ENCODE data around the gene ANKRD44.
A peak's percentile ranks its signal among the peaks of the same experiment; 100 is the strongest.

ANKRD44 gene

GRCh38 chr2:197211881-197212342 lies 98.7 kb downstream of the ANKRD44 start:
- H3K36me3 ChIP-seq (ENCODE audit: control insufficient read depth, insufficient read depth, low read length, severe bottlenecking): no peaks in the 10 kb centered on the region
- H3K9me3 ChIP-seq (ENCODE audit: control insufficient read depth, low read length): no peaks in the 10 kb centered on the region
- H3K27me3 ChIP-seq (replicated peaks; ENCODE audit: control insufficient read depth, insufficient read depth, low read length): no peaks in the 10 kb centered on the region
- no peak for DNase-seq (ENCODE audit: low read depth)
- no peaks in the 10 kb centered on the region for H3K4me1 ChIP-seq (ENCODE audit: control insufficient read depth, insufficient read depth, low read length)
- no peak overlapping the region for H3K4me3 ChIP-seq (ENCODE audit: low read length)
- no peak overlapping the region for H3K9ac ChIP-seq (ENCODE audit: low read length)

- no peak for DNase-seq (ENCODE audit: low read depth)
- Histone ChIP-seq H3K4me3 (ENCODE audit: low read length) (no peak overlapping the region), H3K36me3 (ENCODE audit: control insufficient read depth, insufficient read depth, low read length, severe bottlenecking) (no peaks in the 10 kb centered on the region), H3K4me1 (ENCODE audit: control insufficient read depth, insufficient read depth, low read length) (no peaks in the 10 kb centered on the region), H3K27me3 (replicated peaks; ENCODE audit: control insufficient read depth, insufficient read depth, low read length) (no peaks in the 10 kb centered on the region), H3K9ac (ENCODE audit: low read length) (no peak overlapping the region), H3K9me3 (ENCODE audit: control insufficient read depth, low read length) (no peaks in the 10 kb centered on the region)
Measured at GRCh38 chr2:197210430-197210829, 100.2 kb downstream of the ANKRD44 start.

GRCh38 chr2:197209742-197210408 lies 100.7 kb downstream of the ANKRD44 start:
- Histone ChIP-seq H3K4me1 (ENCODE audit: control insufficient read depth, insufficient read depth, low read length) (peaks cover 4% of the 10 kb centered on the region), H3K36me3 (ENCODE audit: control insufficient read depth, insufficient read depth, low read length, severe bottlenecking) (no peaks in the 10 kb centered on the region), H3K27me3 (replicated peaks; ENCODE audit: control insufficient read depth, insufficient read depth, low read length) (no peaks in the 10 kb centered on the region), H3K4me3 (ENCODE audit: low read length) (no peak overlapping the region), H3K9me3 (ENCODE audit: control insufficient read depth, low read length) (no peaks in the 10 kb centered on the region), H3K9ac (ENCODE audit: low read length) (no peak overlapping the region)
- DNase-seq (ENCODE audit: low read depth): no peak

GRCh38 chr2:197209246-197209645 lies 101.3 kb downstream of the ANKRD44 start:
- Histone ChIP-seq H3K36me3 (ENCODE audit: control insufficient read depth, insufficient read depth, low read length, severe bottlenecking) (no peaks in the 10 kb centered on the region), H3K27me3 (replicated peaks; ENCODE audit: control insufficient read depth, insufficient read depth, low read length) (no peaks in the 10 kb centered on the region), H3K4me3 (ENCODE audit: low read length) (no peak overlapping the region), H3K9ac (ENCODE audit: low read length) (no peak overlapping the region), H3K9me3 (ENCODE audit: control insufficient read depth, low read length) (no peaks in the 10 kb centered on the region), H3K4me1 (ENCODE audit: control insufficient read depth, insufficient read depth, low read length) (peaks cover 8% of the 10 kb centered on the region)
- no peak for DNase-seq (ENCODE audit: low read depth)

GRCh38 chr2:197208841-197209240 lies 101.7 kb downstream of the ANKRD44 start:
- H3K27me3 ChIP-seq (replicated peaks; ENCODE audit: control insufficient read depth, insufficient read depth, low read length): no peaks in the 10 kb centered on the region
- no peaks in the 10 kb centered on the region for H3K9me3 ChIP-seq (ENCODE audit: control insufficient read depth, low read length)
- peak; percentile 31 for DNase-seq (ENCODE audit: low read depth)
- H3K9ac ChIP-seq (ENCODE audit: low read length): no peak overlapping the region
- H3K4me3 ChIP-seq (ENCODE audit: low read length): no peak overlapping the region
- H3K36me3 ChIP-seq (ENCODE audit: control insufficient read depth, insufficient read depth, low read length, severe bottlenecking): no peaks in the 10 kb centered on the region
- H3K4me1 ChIP-seq (ENCODE audit: control insufficient read depth, insufficient read depth, low read length): peaks cover 8% of the 10 kb centered on the region

- no peaks in the 10 kb centered on the region for H3K36me3 ChIP-seq (ENCODE audit: control insufficient read depth, insufficient read depth, low read length, severe bottlenecking)
Measured at GRCh38 chr2:197208024-197208423, 102.6 kb downstream of the ANKRD44 start.

GRCh38 chr2:197207598-197207997 lies 103.0 kb downstream of the ANKRD44 start:
- H3K27me3 ChIP-seq (replicated peaks; ENCODE audit: control insufficient read depth, insufficient read depth, low read length): no peaks in the 10 kb centered on the region
- no peak overlapping the region for H3K9ac ChIP-seq (ENCODE audit: low read length)
- DNase-seq (ENCODE audit: low read depth): no peak
- H3K9me3 ChIP-seq (ENCODE audit: control insufficient read depth, low read length): no peaks in the 10 kb centered on the region
- peaks cover 8% of the 10 kb centered on the region for H3K4me1 ChIP-seq (ENCODE audit: control insufficient read depth, insufficient read depth, low read length)
- no peaks in the 10 kb centered on the region for H3K36me3 ChIP-seq (ENCODE audit: control insufficient read depth, insufficient read depth, low read length, severe bottlenecking)
- no peak overlapping the region for H3K4me3 ChIP-seq (ENCODE audit: low read length)

More at GRCh38 chr2:197208024-197208423, 102.6 kb downstream of the ANKRD44 start:
- Histone ChIP-seq H3K27me3 (replicated peaks; ENCODE audit: control insufficient read depth, insufficient read depth, low read length) (no peaks in the 10 kb centered on the region), H3K4me1 (ENCODE audit: control insufficient read depth, insufficient read depth, low read length) (peaks cover 8% of the 10 kb centered on the region), H3K4me3 (ENCODE audit: low read length) (no peak overlapping the region), H3K9ac (ENCODE audit: low read length) (no peak overlapping the region), H3K9me3 (ENCODE audit: control insufficient read depth, low read length) (no peaks in the 10 kb centered on the region)
- DNase-seq (ENCODE audit: low read depth): no peak

- Histone ChIP-seq H3K9ac (ENCODE audit: low read length) (no peak overlapping the region), H3K4me3 (ENCODE audit: low read length) (no peak overlapping the region), H3K27me3 (replicated peaks; ENCODE audit: control insufficient read depth, insufficient read depth, low read length) (no peaks in the 10 kb centered on the region), H3K36me3 (ENCODE audit: control insufficient read depth, insufficient read depth, low read length, severe bottlenecking) (no peaks in the 10 kb centered on the region), H3K9me3 (ENCODE audit: control insufficient read depth, low read length) (no peaks in the 10 kb centered on the region), H3K4me1 (ENCODE audit: control insufficient read depth, insufficient read depth, low read length) (peaks cover 8% of the 10 kb centered on the region)
- DNase-seq (ENCODE audit: low read depth): no peak
Measured at GRCh38 chr2:197207106-197207505, 103.5 kb downstream of the ANKRD44 start.

GRCh38 chr2:197205585-197206215 lies 104.9 kb downstream of the ANKRD44 start:
- H3K9ac ChIP-seq (ENCODE audit: low read length): no peak overlapping the region
- no peak overlapping the region for H3K4me3 ChIP-seq (ENCODE audit: low read length)
- H3K27me3 ChIP-seq (replicated peaks; ENCODE audit: control insufficient read depth, insufficient read depth, low read length): no peaks in the 10 kb centered on the region
- peaks cover 8% of the 10 kb centered on the region for H3K4me1 ChIP-seq (ENCODE audit: control insufficient read depth, insufficient read depth, low read length)
- H3K36me3 ChIP-seq (ENCODE audit: control insufficient read depth, insufficient read depth, low read length, severe bottlenecking): no peaks in the 10 kb centered on the region
- DNase-seq (ENCODE audit: low read depth): no peak
- no peaks in the 10 kb centered on the region for H3K9me3 ChIP-seq (ENCODE audit: control insufficient read depth, low read length)

GRCh38 chr2:197204519-197205250 lies 105.9 kb downstream of the ANKRD44 start:
- H3K9me3 ChIP-seq (ENCODE audit: control insufficient read depth, low read length): no peaks in the 10 kb centered on the region
- peak; percentile 74 for DNase-seq (ENCODE audit: low read depth)
- H3K27me3 ChIP-seq (replicated peaks; ENCODE audit: control insufficient read depth, insufficient read depth, low read length): no peaks in the 10 kb centered on the region
- H3K9ac ChIP-seq (ENCODE audit: low read length): no peak overlapping the region
- no peaks in the 10 kb centered on the region for H3K36me3 ChIP-seq (ENCODE audit: control insufficient read depth, insufficient read depth, low read length, severe bottlenecking)
- peaks cover 8% of the 10 kb centered on the region for H3K4me1 ChIP-seq (ENCODE audit: control insufficient read depth, insufficient read depth, low read length)
- H3K4me3 ChIP-seq (ENCODE audit: low read length): no peak overlapping the region

GRCh38 chr2:197201874-197202273 lies 108.7 kb downstream of the ANKRD44 start:
- Histone ChIP-seq H3K9ac (ENCODE audit: low read length) (no peak overlapping the region), H3K4me3 (ENCODE audit: low read length) (no peak overlapping the region), H3K9me3 (ENCODE audit: control insufficient read depth, low read length) (no peaks in the 10 kb centered on the region), H3K4me1 (ENCODE audit: control insufficient read depth, insufficient read depth, low read length) (peaks cover 11% of the 10 kb centered on the region), H3K36me3 (ENCODE audit: control insufficient read depth, insufficient read depth, low read length, severe bottlenecking) (no peaks in the 10 kb centered on the region), H3K27me3 (replicated peaks; ENCODE audit: control insufficient read depth, insufficient read depth, low read length) (no peaks in the 10 kb centered on the region)
- DNase-seq (ENCODE audit: low read depth): no peak

All from adipocyte (in vitro differentiated cells).